HCT116 (cell line): Measurements from ENCODE around the gene BRWD1. TPM values are rescaled to one million over a fixed set of nuclear protein-coding genes. Genes with fewer than 3 reads are reported as not detected.

Source experiments
- ATAC-seq: fragments of 200-7000 bp; cut with Tn5 transposase; 2 replicates; pipeline ENCODE4 v1.9.1; 2020; ENCODE audit warnings: mild to moderate bottlenecking, moderate library complexity
- BruUV-seq: library from RNA; stranded (reverse); fragments of 400-500 nt; replicated peaks from 2 replicates; lab custom pipeline; 2021; lab: Mats Ljungman, UMichigan
- CTCF ChIA-PET: fragments of 300-600 bp; sonication (Branson Sonifier 250); formaldehyde crosslinking; loops from one replicate; lab custom pipeline; 2021; ENCODE audit warnings: antibody characterized with exemption; lab: Charles Lee
- POLR2A ChIA-PET: fragments of 300-600, 350-600 bp; sonication (Branson Sonifier 250); formaldehyde crosslinking; loops from one replicate; lab custom pipeline; 2021; ENCODE audit warnings: antibody characterized with exemption; lab: Charles Lee
- RAD21 ChIA-PET, 2 experiments: fragments of 300-600 bp; sonication (Branson Sonifier 250); formaldehyde crosslinking; loops; one replicate each; lab custom pipeline; 2023; ENCODE audit warnings: low total read pairs in 2 of 2; ENCODE audit not compliant: uncharacterized antibody in 2 of 2, unreplicated experiment in 2 of 2, low non-redundant PET in 1 of 2; lab: Charles Lee
- DNase-seq: peaks from one replicate; pipeline ENCODE4 v3.0.0-alpha.2; 2010; ENCODE audit warnings: low read depth, low spot score
- H2AFZ ChIP-seq: fragments of 200-600 bp; shearing (Covaris generic), sonication (generic); 2 replicates; pipeline ENCODE4 v1.6.1; 2017; ENCODE audit warnings: low read depth, mixed run types, mixed read lengths, antibody characterized with exemption, low read length; ENCODE audit not compliant: poor library complexity, severe bottlenecking
- H3K27ac ChIP-seq: 2 replicates; pipeline ENCODE4 v1.5.1; 2012; ENCODE audit warnings: low read depth, low read length
- H3K27me3 ChIP-seq: fragments of 200-600 bp; sonication (generic); 2 replicates; pipeline ENCODE4 v1.6.1; 2016; ENCODE audit warnings: mixed run types, low read length, mixed read lengths; ENCODE audit not compliant: insufficient read depth
- H3K36me3 ChIP-seq, 2 experiments: fragments of 200-500 bp in 1 of 2; fragments of 200-600 bp in 1 of 2; sonication (Bioruptor generic) in 1 of 2; sonication (generic) in 1 of 2; 2 replicates each; pipeline versions ENCODE4 v1.5.1 to v1.6.1; 2014 to 2016; ENCODE audit warnings: low read length in 2 of 2, inconsistent platforms in 1 of 2, mixed read lengths in 1 of 2, mixed run types in 1 of 2; ENCODE audit not compliant: insufficient read depth in 2 of 2, control insufficient read depth in 1 of 2
- H3K4me1 ChIP-seq, 2 experiments: fragments of 200-600 bp in 1 of 2; sonication (generic) in 1 of 2; 2 replicates each; pipeline versions ENCODE4 v1.5.1 to v1.6.1; 2012 to 2017; ENCODE audit warnings: low read length in 2 of 2, inconsistent platforms in 1 of 2, mild to moderate bottlenecking in 1 of 2, mixed read lengths in 1 of 2, mixed run types in 1 of 2, moderate library complexity in 1 of 2; ENCODE audit not compliant: insufficient read depth in 2 of 2, control insufficient read depth in 1 of 2
- H3K4me2 ChIP-seq: fragments of 200-600 bp; sonication (generic); 2 replicates; pipeline ENCODE4 v1.6.1; 2017; ENCODE audit warnings: mixed run types, low read length, mixed read lengths
- H3K4me3 ChIP-seq, 2 experiments: fragments of 200-600 bp in 1 of 2; sonication (generic) in 1 of 2; replicated peaks in 1 of 2; 2 replicates each; pipeline ENCODE4 v1.5.1; 2011 to 2016; ENCODE audit warnings: low read length in 2 of 2, control low read depth in 1 of 2, low read depth in 1 of 2, mild to moderate bottlenecking in 1 of 2, mixed read lengths in 1 of 2, mixed run types in 1 of 2
- H3K79me2 ChIP-seq: fragments of 200-600 bp; sonication (generic); 2 replicates; pipeline ENCODE4 v1.6.1; 2017; ENCODE audit warnings: mild to moderate bottlenecking, mixed run types, low read length, moderate library complexity, mixed read lengths; ENCODE audit not compliant: insufficient read depth
- H3K9ac ChIP-seq: fragments of 200-600 bp; sonication (generic); 2 replicates; pipeline ENCODE4 v1.6.1; 2016; ENCODE audit warnings: low read length, mixed read lengths
- H3K9me2 ChIP-seq: fragments of 200-600 bp; sonication (generic), shearing (Covaris generic); 2 replicates; pipeline ENCODE4 v1.6.1; 2017; ENCODE audit warnings: mixed run types, mild to moderate bottlenecking, moderate library complexity; ENCODE audit not compliant: insufficient read depth
- H3K9me3 ChIP-seq, 2 experiments: fragments of 200-500 bp in 1 of 2; fragments of 200-600 bp in 1 of 2; sonication (Bioruptor generic) in 1 of 2; sonication (generic) in 1 of 2; 2 replicates each; pipeline ENCODE4 v1.6.1; 2014 to 2017; ENCODE audit warnings: low read length in 2 of 2, mixed read lengths in 2 of 2, inconsistent platforms in 1 of 2, low read depth in 1 of 2, mild to moderate bottlenecking in 1 of 2, mixed run types in 1 of 2, moderate library complexity in 1 of 2; ENCODE audit not compliant: control insufficient read depth in 1 of 2, insufficient read depth in 1 of 2
- H4K20me1 ChIP-seq: fragments of 200-600 bp; sonication (generic), shearing (Covaris generic); 2 replicates; pipeline ENCODE4 v1.6.1; 2017; ENCODE audit warnings: mixed run types, mild to moderate bottlenecking, moderate library complexity; ENCODE audit not compliant: insufficient read depth
- EGR1 ChIP-seq: IDR thresholded peaks from 2 replicates; pipeline ENCODE4 v1.6.1; 2012; ENCODE audit warnings: low read depth
- ELF1 ChIP-seq: IDR thresholded peaks from 2 replicates; pipeline ENCODE4 v1.6.1; 2012; ENCODE audit warnings: low read depth, borderline replicate concordance
- FOSL1 ChIP-seq: IDR thresholded peaks from 2 replicates; pipeline ENCODE4 v1.6.1; 2012; ENCODE audit warnings: low read depth
- ZFX ChIP-seq: fragments of 450-650 bp; IDR thresholded peaks from 2 replicates; pipeline ENCODE4 v1.6.1; 2017
- intact Hi-C: fragments of 100-400 bp; cut with micrococcal nuclease; formaldehyde crosslinking; loops from 2 replicates; pipeline ENCODE4 v1.10.0; 2022
- total RNA-seq: library from RNA; stranded (reverse); gene quantifications from one replicate; pipeline ENCODE4 v1.2.1, GENCODE V29; 2021; ENCODE audit not compliant: unreplicated experiment
- TF ChIP-seq, protein P1 (sequence below): IDR thresholded peaks from 2 replicates; pipeline ENCODE4 v1.6.1; 2012
- TF ChIP-seq, protein P2 (sequence below): IDR thresholded peaks from 2 replicates; pipeline ENCODE4 v1.6.1; 2012; ENCODE audit warnings: low read depth

Gene BRWD1
- total RNA-seq, 1 experiment from 2014 or later: 33.1 TPM

DNA sequence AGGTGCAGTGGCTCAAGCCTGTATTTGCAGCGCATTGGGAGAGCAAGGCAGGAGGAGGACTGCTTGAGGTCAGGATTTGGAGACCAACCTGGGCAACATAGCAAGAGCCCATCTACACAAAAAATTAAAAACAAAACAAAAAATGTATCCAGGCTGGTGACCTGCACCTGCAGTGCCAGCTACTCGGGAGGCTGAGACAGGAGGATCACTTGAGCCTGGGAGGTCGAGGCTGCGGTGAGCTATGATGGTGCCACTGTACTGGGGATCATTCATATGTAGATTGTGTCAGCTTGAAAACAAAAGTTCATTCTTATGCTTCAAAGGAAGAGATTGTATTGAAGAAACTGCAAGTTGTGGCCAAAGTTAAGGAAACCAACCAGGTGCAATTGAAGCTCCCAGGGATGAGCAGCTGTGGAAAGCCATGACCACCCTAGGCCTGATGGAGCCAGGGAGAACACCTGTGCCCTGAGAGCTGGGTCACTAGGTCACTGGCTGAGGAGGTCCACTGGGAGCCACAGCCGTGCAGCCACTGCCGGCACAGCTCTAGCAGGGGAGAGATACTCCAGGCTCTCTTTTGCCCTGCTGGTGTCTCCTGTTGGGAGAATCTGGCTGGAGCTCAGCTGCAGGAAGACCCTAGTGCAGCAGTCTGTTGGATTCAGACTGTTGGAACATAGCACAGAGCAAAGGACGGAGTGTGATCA, 13.3 kb upstream of the BRWD1 start:
- Histone ChIP-seq H3K4me1 (peaks cover 0 to 5% of the 10 kb centered on the region in 2 experiments; a peak in 2 of 4 replicates), H3K27ac (no peak overlapping the region), H3K4me3 (no peak overlapping the region), H3K27me3 (no peaks in the 10 kb centered on the region), H3K4me2 (no peak overlapping the region), H2AFZ (no peak overlapping the region), H4K20me1 (no peaks in the 10 kb centered on the region), H3K9ac (no peak overlapping the region), H3K79me2 (no peaks in the 10 kb centered on the region), H3K9me3 (no peaks in the 10 kb centered on the region), H3K9me2 (no peaks in the 10 kb centered on the region), H3K36me3 (no peaks in the 10 kb centered on the region)
- ChIA-PET CTCF (no interaction called here), RAD21 (no interaction called here), POLR2A (no interaction called here)
- no TSS peak for BruUV-seq
- TF ChIP-seq ELF1 (no peak), FOSL1 (no peak), ZFX (no peak), EGR1 (no peak)
- TF ChIP-seq, protein P1, sequence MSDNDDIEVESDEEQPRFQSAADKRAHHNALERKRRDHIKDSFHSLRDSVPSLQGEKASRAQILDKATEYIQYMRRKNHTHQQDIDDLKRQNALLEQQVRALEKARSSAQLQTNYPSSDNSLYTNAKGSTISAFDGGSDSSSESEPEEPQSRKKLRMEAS: no peak
- TF ChIP-seq, protein P2, sequence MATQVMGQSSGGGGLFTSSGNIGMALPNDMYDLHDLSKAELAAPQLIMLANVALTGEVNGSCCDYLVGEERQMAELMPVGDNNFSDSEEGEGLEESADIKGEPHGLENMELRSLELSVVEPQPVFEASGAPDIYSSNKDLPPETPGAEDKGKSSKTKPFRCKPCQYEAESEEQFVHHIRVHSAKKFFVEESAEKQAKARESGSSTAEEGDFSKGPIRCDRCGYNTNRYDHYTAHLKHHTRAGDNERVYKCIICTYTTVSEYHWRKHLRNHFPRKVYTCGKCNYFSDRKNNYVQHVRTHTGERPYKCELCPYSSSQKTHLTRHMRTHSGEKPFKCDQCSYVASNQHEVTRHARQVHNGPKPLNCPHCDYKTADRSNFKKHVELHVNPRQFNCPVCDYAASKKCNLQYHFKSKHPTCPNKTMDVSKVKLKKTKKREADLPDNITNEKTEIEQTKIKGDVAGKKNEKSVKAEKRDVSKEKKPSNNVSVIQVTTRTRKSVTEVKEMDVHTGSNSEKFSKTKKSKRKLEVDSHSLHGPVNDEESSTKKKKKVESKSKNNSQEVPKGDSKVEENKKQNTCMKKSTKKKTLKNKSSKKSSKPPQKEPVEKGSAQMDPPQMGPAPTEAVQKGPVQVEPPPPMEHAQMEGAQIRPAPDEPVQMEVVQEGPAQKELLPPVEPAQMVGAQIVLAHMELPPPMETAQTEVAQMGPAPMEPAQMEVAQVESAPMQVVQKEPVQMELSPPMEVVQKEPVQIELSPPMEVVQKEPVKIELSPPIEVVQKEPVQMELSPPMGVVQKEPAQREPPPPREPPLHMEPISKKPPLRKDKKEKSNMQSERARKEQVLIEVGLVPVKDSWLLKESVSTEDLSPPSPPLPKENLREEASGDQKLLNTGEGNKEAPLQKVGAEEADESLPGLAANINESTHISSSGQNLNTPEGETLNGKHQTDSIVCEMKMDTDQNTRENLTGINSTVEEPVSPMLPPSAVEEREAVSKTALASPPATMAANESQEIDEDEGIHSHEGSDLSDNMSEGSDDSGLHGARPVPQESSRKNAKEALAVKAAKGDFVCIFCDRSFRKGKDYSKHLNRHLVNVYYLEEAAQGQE: no peak
- ATAC-seq (no peak), DNase-seq (no peak)
- intact Hi-C loops: no loop called here
